Renal cortical epithelial cell (primary cell): ENCODE measurements around the gene NEUROG3. TPM values are rescaled to one million over a fixed set of nuclear protein-coding genes. Genes with fewer than 3 reads are reported as not detected.

Experiments used
- DNase-seq: peaks from one replicate; pipeline ENCODE4 v3.0.0-alpha.2; 2011; ENCODE audit warnings: low read depth
- total RNA-seq: library from RNA; depleted of rRNA; stranded (reverse); fragments of >200 nt; gene quantifications from 2 replicates; pipeline ENCODE4 v1.2.3, GENCODE V29; 2014

Gene NEUROG3
- total RNA-seq, result not detected in 2 replicates

- no peak for DNase-seq
These were observed at the start of gene NEUROG3 for GRCh38 chr10:69573056-69573806. TSS of gene NEUROG3 (minus strand) at chr10:69573422. CDS start at chr10:69573043, 379 bp downstream.

- DNase-seq, result no peak
These were observed 47.4 kb upstream of the NEUROG3 start for GRCh38 chr10:69620625-69621024.

- DNase-seq, result no peak
These were observed 46.4 kb upstream of the NEUROG3 start for GRCh38 chr10:69619626-69620025.

- DNase-seq, result no peak
These were observed 45.5 kb upstream of the NEUROG3 start for GRCh38 chr10:69618746-69619145.

GRCh38 chr10:69616358-69616757 is 43.1 kb upstream of the NEUROG3 start:
- no peak for DNase-seq

- DNase-seq, result no peak
These were observed 40.9 kb upstream of the NEUROG3 start for GRCh38 chr10:69614130-69614529.

GRCh38 chr10:69612760-69613159 is 39.5 kb upstream of the NEUROG3 start:
- DNase-seq, result no peak

GRCh38 chr10:69609077-69609476 is 35.9 kb upstream of the NEUROG3 start:
- no peak for DNase-seq

GRCh38 chr10:69600761-69601330 is 27.6 kb upstream of the NEUROG3 start:
- DNase-seq, result no peak

GRCh38 chr10:69588358-69588757 is 15.1 kb upstream of the NEUROG3 start:
- no peak for DNase-seq

- DNase-seq, result no peak
These were observed 11.4 kb upstream of the NEUROG3 start for GRCh38 chr10:69584624-69585023.

- DNase-seq, result no peak
These were observed 9.9 kb upstream of the NEUROG3 start for GRCh38 chr10:69583106-69583505.

GRCh38 chr10:69580435-69580834 is 7.2 kb upstream of the NEUROG3 start:
- no peak for DNase-seq

- DNase-seq, result no peak
These were observed 6.3 kb upstream of the NEUROG3 start for GRCh38 chr10:69579464-69580060.

- DNase-seq, result no peak
These were observed 5.3 kb upstream of the NEUROG3 start for GRCh38 chr10:69578508-69578991.

GRCh38 chr10:69577268-69578232 is 4.3 kb upstream of the NEUROG3 start:
- DNase-seq, result no peak

GRCh38 chr10:69576334-69577011 is 3.3 kb upstream of the NEUROG3 start:
- DNase-seq, result no peak

GRCh38 chr10:69575164-69575722 is 2.0 kb upstream of the NEUROG3 start:
- DNase-seq, result no peak

- no peak for DNase-seq
These were observed 1.4 kb upstream of the NEUROG3 start for GRCh38 chr10:69574571-69574978.

- no peak for DNase-seq
These were observed 815 bp downstream of the NEUROG3 start for GRCh38 chr10:69572159-69573055.
